Psoas muscle (tissue), 8 donors: ENCODE measurements around the gene MED19. TPM values are rescaled to one million over a fixed set of nuclear protein-coding genes. Genes with fewer than 3 reads are reported as not detected.

ENCODE experiments used
- ATAC-seq, 4 donors: fragments of 200-7000 bp; cut with Tn5 transposase; one replicate each; pipeline ENCODE4 v1.9.1; 2020; ENCODE audit warnings: moderate library complexity in 3 of 4, mild to moderate bottlenecking in 2 of 4
- DNase-seq, 2 donors: peaks; one replicate each; pipeline ENCODE4 v3.0.0-alpha.2; 2020
- H3K27ac ChIP-seq: fragments of 200-600 bp; one replicate; pipeline ENCODE4 v1.8.0; 2022
- H3K27me3 ChIP-seq, 3 donors: fragments of 200-600 bp in 1 of 3; one replicate each; pipeline versions ENCODE4 v1.6.1 to v1.8.0; 2013 to 2022; ENCODE audit warnings: low read length in 2 of 3, mild to moderate bottlenecking in 2 of 3, moderate library complexity in 1 of 3; ENCODE audit not compliant: insufficient read depth in 3 of 3
- H3K36me3 ChIP-seq, 2 donors: fragments of 200-600 bp in 1 of 2; one replicate each; pipeline versions ENCODE4 v1.6.1 to v1.8.0; 2013 to 2022; ENCODE audit warnings: low read depth in 1 of 2, mild to moderate bottlenecking in 1 of 2, moderate library complexity in 1 of 2; ENCODE audit not compliant: insufficient read depth in 1 of 2
- H3K4me1 ChIP-seq: fragments of 200-600 bp; one replicate; pipeline ENCODE4 v1.8.0; 2022
- H3K4me3 ChIP-seq: fragments of 200-600 bp; one replicate; pipeline ENCODE4 v1.8.0; 2022; ENCODE audit warnings: mild to moderate bottlenecking
- H3K9me3 ChIP-seq: fragments of 200-600 bp; one replicate; pipeline ENCODE4 v1.8.0; 2022
- WGBS, 3 donors: extraction: QIAGEN DNeasy Blood & Tissue Kit; methylation state at CpG; one replicate each; pipeline versions ENCODE4 v1.1.6 to v1.1.7; 2013; 5-methylcytosine and 5-hydroxymethylcytosine counted together
- intact Hi-C, 2 donors: fragments of 100-400 bp; cut with DNase I; formaldehyde crosslinking; loops; one replicate each; pipeline versions ENCODE4 v1.11.0 to v1.14.2; 2022
- polyA plus RNA-seq, 3 donors: library from polyadenylated mRNA; stranded (reverse); fragments of 200-250 nt; gene quantifications; one replicate each; pipeline ENCODE4 v1.2.3, GENCODE V29; 2013
- total RNA-seq, 4 donors: library from RNA; stranded (reverse); fragmentation: NEBNext Ultra II Directional in 2 of 4; extraction: Animal tissue kit (Norgen Biotek cat#: 25700) in 2 of 4; gene quantifications; one replicate each; pipeline versions ENCODE4 v1.2.1 to v1.2.4, GENCODE V29; 2021 to 2023
- TF ChIP-seq, protein P1 (sequence below): fragments of 200-600 bp; IDR thresholded peaks from one replicate; pipeline ENCODE4 v1.8.0; 2022; ENCODE audit warnings: antibody characterized with exemption
- donor health status: healthy with polysubstance abuse.
- donor health status: DM: no; HTN: no; CAD: no; lungs with moderate emphysema.
- donor health status: Bipolar disorder and iron deficiency.
- donor health status: healthy.
- donor health status: DM: yes; HTN: yes; CAD: no.
- donor health status: DM: no; HTN: no; CAD: no.
- donor health status: DM: no; HTN: no; CAD: no.
- donor health status: DM: yes; HTN: yes; CAD: no.

Gene MED19
- total and polyA plus RNA-seq, 7 donors: 6.7 to 19.7 (median 9.4) TPM

DNA sequence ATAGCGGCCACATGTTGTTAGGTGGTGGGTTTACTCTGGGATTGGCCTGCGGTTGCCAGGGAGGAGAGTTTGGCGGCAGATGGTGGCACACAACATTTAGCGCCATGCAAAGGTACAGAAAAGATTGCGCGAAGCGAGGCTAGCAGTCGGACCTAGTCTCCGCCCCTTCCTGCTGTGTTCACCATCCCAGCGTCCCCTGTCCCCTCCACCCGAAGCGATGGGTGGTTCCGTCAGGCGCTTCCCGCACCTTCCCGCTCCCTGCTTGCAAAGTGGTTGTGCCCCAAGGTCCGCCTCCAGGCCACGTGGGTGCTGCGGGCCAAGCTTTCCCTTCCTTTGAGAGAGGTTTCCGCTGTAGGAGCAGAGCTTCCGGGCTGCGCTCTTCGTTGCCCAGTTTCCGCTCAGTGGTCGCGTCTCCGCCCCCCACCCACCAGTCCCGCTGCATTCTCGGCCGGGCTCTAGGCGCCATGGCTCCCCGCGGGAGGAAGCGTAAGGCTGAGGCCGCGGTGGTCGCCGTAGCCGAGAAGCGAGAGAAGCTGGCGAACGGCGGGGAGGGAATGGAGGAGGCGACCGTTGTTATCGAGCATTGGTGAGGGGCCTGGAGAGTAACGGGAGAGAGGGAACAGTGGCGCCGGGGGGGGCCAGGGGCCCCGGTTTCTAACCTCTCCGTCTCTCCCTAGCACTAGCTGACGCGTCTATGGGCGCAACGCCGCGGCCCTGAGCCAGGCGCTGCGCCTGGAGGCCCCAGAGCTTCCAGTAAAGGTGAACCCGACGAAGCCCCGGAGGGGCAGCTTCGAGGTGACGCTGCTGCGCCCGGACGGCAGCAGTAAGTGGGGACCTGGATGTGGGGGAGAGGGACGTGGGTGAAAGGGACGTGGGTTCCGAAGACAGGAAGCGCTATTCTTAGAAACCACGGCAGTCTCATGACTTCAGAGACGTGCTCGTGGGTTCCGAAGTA, 29.4 kb upstream of the MED19 start, which contains the start of gene SELENOH:
SELENOH (plus strand) TSS at position 360 of the 955 bp plus-strand sequence; CDS start at position 465, 105 bp downstream.
- WGBS, 3 donors: 0 to 1% (median 1%) methylated on average over 72 to 75 of the region's 75 CpGs
- Histone ChIP-seq H3K36me3 (peaks cover 10 to 69% of the 10 kb centered on the region in 2 donors), H3K4me3 (peak within 1 kb of the TSS; percentile 77), H3K27ac (peak within 1 kb of the TSS; percentile 92), H3K4me1 (peaks cover 22% of the 10 kb centered on the region), H3K27me3 (no peaks in the 10 kb centered on the region), H3K9me3 (no peaks in the 10 kb centered on the region)
- DNase-seq (peak; percentile 96 to 98), ATAC-seq (peak; percentile 97 to 98 (median 98))
- TF ChIP-seq, protein P1, sequence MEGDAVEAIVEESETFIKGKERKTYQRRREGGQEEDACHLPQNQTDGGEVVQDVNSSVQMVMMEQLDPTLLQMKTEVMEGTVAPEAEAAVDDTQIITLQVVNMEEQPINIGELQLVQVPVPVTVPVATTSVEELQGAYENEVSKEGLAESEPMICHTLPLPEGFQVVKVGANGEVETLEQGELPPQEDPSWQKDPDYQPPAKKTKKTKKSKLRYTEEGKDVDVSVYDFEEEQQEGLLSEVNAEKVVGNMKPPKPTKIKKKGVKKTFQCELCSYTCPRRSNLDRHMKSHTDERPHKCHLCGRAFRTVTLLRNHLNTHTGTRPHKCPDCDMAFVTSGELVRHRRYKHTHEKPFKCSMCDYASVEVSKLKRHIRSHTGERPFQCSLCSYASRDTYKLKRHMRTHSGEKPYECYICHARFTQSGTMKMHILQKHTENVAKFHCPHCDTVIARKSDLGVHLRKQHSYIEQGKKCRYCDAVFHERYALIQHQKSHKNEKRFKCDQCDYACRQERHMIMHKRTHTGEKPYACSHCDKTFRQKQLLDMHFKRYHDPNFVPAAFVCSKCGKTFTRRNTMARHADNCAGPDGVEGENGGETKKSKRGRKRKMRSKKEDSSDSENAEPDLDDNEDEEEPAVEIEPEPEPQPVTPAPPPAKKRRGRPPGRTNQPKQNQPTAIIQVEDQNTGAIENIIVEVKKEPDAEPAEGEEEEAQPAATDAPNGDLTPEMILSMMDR: no peak
- intact Hi-C loops: loop anchor here (1.0 to 10.0 kb wide), 4 partner anchors 17 to 783 kb away; partner anchors contain the start of genes MED19 (in 1 of the 2) and TMX2 (in 1 of the 2)

DNA sequence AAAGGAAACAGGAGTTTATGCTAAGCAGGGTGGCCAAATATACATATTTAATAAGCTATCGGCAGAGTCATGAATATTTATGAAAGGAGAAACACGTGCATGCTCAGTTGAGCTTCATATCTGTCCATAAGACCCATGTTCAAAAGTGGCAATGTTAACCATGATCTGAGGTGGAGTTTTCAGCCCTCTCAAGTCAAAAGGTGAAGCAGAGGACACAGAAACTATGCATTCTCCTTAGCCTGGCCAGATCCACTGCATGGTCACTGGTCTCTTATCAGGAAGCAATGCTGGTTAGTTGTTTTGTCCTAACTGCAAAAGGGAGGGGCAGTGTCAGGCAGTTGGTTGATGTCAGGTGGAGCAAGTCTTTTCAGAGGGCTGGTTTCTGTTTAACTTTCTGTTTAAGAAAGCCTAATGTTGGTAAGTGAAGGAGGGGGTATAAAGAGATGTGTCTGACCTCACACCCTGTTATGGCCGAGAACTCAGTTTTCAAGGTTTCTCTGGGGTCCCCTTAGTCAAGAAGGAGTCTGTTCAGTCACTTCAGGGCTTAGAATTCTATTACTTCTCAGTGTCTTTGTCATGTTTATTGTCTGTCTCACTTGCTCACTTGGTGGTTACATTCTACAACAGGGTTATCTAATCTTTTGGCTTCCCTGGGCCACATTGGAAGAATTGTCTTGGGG, 23.7 kb upstream of the MED19 start:
- no peaks in the 10 kb centered on the region for H3K9me3 ChIP-seq
- no peak for ATAC-seq
- no peaks in the 10 kb centered on the region for H3K27me3 ChIP-seq
- H3K4me3 ChIP-seq: no peak overlapping the region
- no peak overlapping the region for H3K27ac ChIP-seq
- TF ChIP-seq, protein P1: no peak
- WGBS, 3 donors: 78 to 80% (median 79%) methylated on average over 3 of the region's 3 CpGs
- intact Hi-C loops: no loop called here
- DNase-seq: no peak
- H3K4me1 ChIP-seq: peaks cover 4% of the 10 kb centered on the region
- H3K36me3 ChIP-seq: peaks cover 8 to 36% of the 10 kb centered on the region in 2 donors

DNA sequence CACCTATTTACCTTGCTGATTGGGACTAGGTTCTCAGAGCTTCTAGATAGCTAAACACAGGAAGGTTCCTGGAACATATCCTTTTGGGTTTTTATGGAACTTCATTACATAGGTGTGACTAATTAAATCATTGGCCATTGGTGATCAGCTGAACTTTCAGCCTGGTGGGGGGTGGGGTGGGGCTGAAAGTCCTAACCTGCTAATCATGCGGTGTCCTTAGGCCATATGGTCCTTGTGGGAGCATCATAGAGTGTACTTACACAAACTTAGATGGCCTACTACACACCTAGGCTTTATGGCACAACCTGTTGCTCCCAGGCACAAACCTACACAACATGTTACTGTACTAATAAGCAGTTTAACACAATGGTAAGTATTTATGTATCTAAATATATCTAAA, 20.6 kb upstream of the MED19 start:
- Histone ChIP-seq H3K27ac (no peak overlapping the region), H3K4me3 (no peak overlapping the region), H3K4me1 (no peaks in the 10 kb centered on the region), H3K27me3 (no peaks in the 10 kb centered on the region), H3K9me3 (no peaks in the 10 kb centered on the region), H3K36me3 (peaks cover 4 to 15% of the 10 kb centered on the region in 2 donors)
- intact Hi-C loops: no loop called here
- DNase-seq: no peak
- ATAC-seq: no peak
- TF ChIP-seq, protein P1: no peak
- 85 to 95% (median 92%) methylated on average over 1 of the region's 1 CpG for WGBS, 3 donors

DNA sequence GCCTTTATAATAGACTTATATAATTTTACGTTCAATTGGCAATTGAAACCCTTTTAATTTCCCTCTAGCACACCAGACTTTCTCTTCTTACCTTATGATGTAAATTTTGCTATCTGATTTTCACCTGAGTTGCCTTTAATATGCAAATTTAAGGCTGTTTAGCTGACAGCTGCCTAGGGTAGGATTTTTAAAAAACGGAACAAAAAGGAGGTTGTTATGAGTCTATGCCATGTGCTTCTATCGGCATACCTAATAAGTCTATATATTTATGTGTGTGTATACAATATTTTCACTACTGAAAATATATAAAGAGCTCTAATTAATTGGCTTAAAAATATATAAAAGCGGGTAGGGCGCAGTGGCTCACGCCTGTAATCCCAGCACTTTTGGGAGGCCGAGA, 17.5 kb upstream of the MED19 start:
- no peaks in the 10 kb centered on the region for H3K9me3 ChIP-seq
- WGBS, 3 donors: 93 to 96% (median 96%) methylated on average over 7 of the region's 7 CpGs
- no peaks in the 10 kb centered on the region for H3K27me3 ChIP-seq

More for the DNA sequence above, 17.5 kb upstream of the MED19 start:
- TF ChIP-seq, protein P1: no peak
- peaks cover 0 to 4% of the 10 kb centered on the region in 2 donors for H3K36me3 ChIP-seq
- DNase-seq: no peak
- no peak overlapping the region for H3K27ac ChIP-seq
- intact Hi-C loops: no loop called here
- ATAC-seq: no peak
- H3K4me1 ChIP-seq: no peaks in the 10 kb centered on the region
- H3K4me3 ChIP-seq: no peak overlapping the region
